ENCODE data around the gene ABCA7. TPM values are rescaled to one million over a fixed set of nuclear protein-coding genes. Genes with fewer than 3 reads are reported as not detected.
A peak's percentile ranks its signal among the peaks of the same experiment; 100 is the strongest.

Gene ABCA7
- total and polyA plus RNA-seq, 3 donors from 2014 or later, result 7.3 to 14.6 (median 12.1) TPM

- WGBS, 2 donors, result 95 to 96% methylated on average over 18 of the region's 18 CpGs
- H3K36me3 ChIP-seq (ENCODE audit: low read depth, missing control alignments), result no peaks in the 10 kb centered on the region
- no peaks in the 10 kb centered on the region for H3K9me3 ChIP-seq
- no peak overlapping the region for H3K27ac ChIP-seq
- peaks cover 16% of the 10 kb centered on the region for H3K4me1 ChIP-seq
- intact Hi-C loops (cut with DNase I; ENCODE audit: low total_unique reads), result no loop called here
- H3K4me3 ChIP-seq, result no peak overlapping the region
- no peak for DNase-seq
- H3K27me3 ChIP-seq, result no peaks in the 10 kb centered on the region
- TF ChIP-seq POLR2A (IDR thresholded peaks at IDR 0.05), result no peak
- TF ChIP-seq, protein P1, sequence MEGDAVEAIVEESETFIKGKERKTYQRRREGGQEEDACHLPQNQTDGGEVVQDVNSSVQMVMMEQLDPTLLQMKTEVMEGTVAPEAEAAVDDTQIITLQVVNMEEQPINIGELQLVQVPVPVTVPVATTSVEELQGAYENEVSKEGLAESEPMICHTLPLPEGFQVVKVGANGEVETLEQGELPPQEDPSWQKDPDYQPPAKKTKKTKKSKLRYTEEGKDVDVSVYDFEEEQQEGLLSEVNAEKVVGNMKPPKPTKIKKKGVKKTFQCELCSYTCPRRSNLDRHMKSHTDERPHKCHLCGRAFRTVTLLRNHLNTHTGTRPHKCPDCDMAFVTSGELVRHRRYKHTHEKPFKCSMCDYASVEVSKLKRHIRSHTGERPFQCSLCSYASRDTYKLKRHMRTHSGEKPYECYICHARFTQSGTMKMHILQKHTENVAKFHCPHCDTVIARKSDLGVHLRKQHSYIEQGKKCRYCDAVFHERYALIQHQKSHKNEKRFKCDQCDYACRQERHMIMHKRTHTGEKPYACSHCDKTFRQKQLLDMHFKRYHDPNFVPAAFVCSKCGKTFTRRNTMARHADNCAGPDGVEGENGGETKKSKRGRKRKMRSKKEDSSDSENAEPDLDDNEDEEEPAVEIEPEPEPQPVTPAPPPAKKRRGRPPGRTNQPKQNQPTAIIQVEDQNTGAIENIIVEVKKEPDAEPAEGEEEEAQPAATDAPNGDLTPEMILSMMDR (IDR thresholded peaks at IDR 0.05), result no peak
These were observed 45.4 kb upstream of the ABCA7 start for GRCh38 chr19:994516-994915.

- Histone ChIP-seq H3K27me3 (no peaks in the 10 kb centered on the region), H3K4me1 (peaks cover 12% of the 10 kb centered on the region), H3K27ac (no peak overlapping the region), H3K9me3 (no peaks in the 10 kb centered on the region), H3K4me3 (no peak overlapping the region), H3K36me3 (ENCODE audit: low read depth, missing control alignments) (no peaks in the 10 kb centered on the region)
- DNase-seq, result no peak
- WGBS, 2 donors, result 81 to 89% methylated on average over 24 to 26 of the region's 26 CpGs
- no peak for TF ChIP-seq POLR2A (IDR thresholded peaks at IDR 0.05)
- TF ChIP-seq, protein P1 (IDR thresholded peaks at IDR 0.05), result no peak
- intact Hi-C loops (cut with DNase I; ENCODE audit: low total_unique reads), result no loop called here
These were observed 44.7 kb upstream of the ABCA7 start for GRCh38 chr19:995051-995827.

- peak overlapping the region in 1 of 2 donors; percentile 17 for H3K4me3 ChIP-seq
- WGBS, 2 donors, result 0 to 18% methylated on average over 9 to 64 of the region's 64 CpGs
- H3K27ac ChIP-seq, result no peak overlapping the region
- TF ChIP-seq, protein P1 (IDR thresholded peaks at IDR 0.05), result no peak
- TF ChIP-seq POLR2A (IDR thresholded peaks at IDR 0.05), result no peak
- H3K27me3 ChIP-seq, result no peaks in the 10 kb centered on the region
- H3K4me1 ChIP-seq, result peaks cover 7% of the 10 kb centered on the region
- no peak for DNase-seq
- H3K36me3 ChIP-seq (ENCODE audit: low read depth, missing control alignments), result no peaks in the 10 kb centered on the region
- intact Hi-C loops (cut with DNase I; ENCODE audit: low total_unique reads), result no loop called here
- H3K9me3 ChIP-seq, result no peaks in the 10 kb centered on the region
These were observed 43.7 kb upstream of the ABCA7 start for GRCh38 chr19:996051-996838.

DNA sequence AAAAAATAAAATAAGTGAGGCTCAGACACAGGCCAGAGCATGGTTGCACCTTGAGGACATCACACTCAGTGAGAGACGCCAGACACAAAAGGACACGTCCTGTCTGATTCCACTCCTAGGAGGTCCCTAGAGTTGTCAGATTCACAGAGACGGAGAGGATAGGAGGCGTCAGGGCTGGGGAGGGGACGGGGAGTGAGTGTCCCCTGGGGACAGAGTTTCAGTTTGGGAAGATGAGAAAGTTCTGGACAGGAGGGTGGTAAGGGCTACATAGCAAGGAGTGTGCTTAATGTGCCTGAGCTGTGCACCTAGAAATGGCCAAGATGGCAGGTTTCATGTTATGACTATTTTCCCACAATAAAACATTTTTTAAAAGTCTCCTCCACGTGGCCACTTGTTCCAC is 41.8 kb upstream of the ABCA7 start:
- H3K27ac ChIP-seq, result no peak overlapping the region
- no peaks in the 10 kb centered on the region for H3K27me3 ChIP-seq
- intact Hi-C loops (cut with DNase I; ENCODE audit: low total_unique reads), result no loop called here

More for the DNA sequence above, 41.8 kb upstream of the ABCA7 start:
- Histone ChIP-seq H3K36me3 (ENCODE audit: low read depth, missing control alignments) (no peaks in the 10 kb centered on the region), H3K4me3 (no peak overlapping the region), H3K4me1 (peaks cover 7% of the 10 kb centered on the region), H3K9me3 (no peaks in the 10 kb centered on the region)
- TF ChIP-seq, protein P1 (IDR thresholded peaks at IDR 0.05), result no peak
- no peak for TF ChIP-seq POLR2A (IDR thresholded peaks at IDR 0.05)
- 40 to 45% methylated on average over 6 of the region's 6 CpGs for WGBS, 2 donors
- no peak for DNase-seq

All from testis (tissue), 3 donors.